ENCODE results near the gene SLC2A9. TPM values are rescaled to one million over a fixed set of nuclear protein-coding genes. Genes with fewer than 3 reads are reported as not detected.
"Not testable (repeated sequence)": the region's sequence is repeated elsewhere in the genome, so short reads cannot be mapped to it uniquely, and the experiment has no call there.

The SLC2A9 gene
- total RNA-seq, 4 donors from 2014 or later = 0.19 to 0.89 (median 0.62) TPM

GRCh38 chr4:9984621-9985020 lies 36.7 kb downstream of the SLC2A9 start:
- H3K36me3 ChIP-seq = no peaks in the 10 kb centered on the region
- intact Hi-C loops (cut with DNase I; ENCODE audit: low total_unique reads) (no loop called here), in situ Hi-C loops (cut with MboI; ENCODE audit: low sequenced_read_pairs in 4 of 4) (no loop called here)
- H3K4me1 ChIP-seq = no peaks in the 10 kb centered on the region
- TF ChIP-seq CTCF (IDR thresholded peaks at IDR 0.05 in 4 of 5, conservative IDR thresholded peaks at IDR 0.05 in 1 of 5) (no peak), POLR2A (IDR thresholded peaks at IDR 0.05) (no peak)
- H3K27ac ChIP-seq = no peak overlapping the region
- DNase-seq = no peak
- no peaks in the 10 kb centered on the region for H3K9me3 ChIP-seq
- no peaks in the 10 kb centered on the region for H3K27me3 ChIP-seq
- H3K4me3 ChIP-seq = no peak overlapping the region
- no peak for ATAC-seq

GRCh38 chr4:9983211-9983610 lies 38.1 kb downstream of the SLC2A9 start:
- TF ChIP-seq POLR2A (IDR thresholded peaks at IDR 0.05) = no peak
- no peak for TF ChIP-seq CTCF (IDR thresholded peaks at IDR 0.05 in 4 of 5, conservative IDR thresholded peaks at IDR 0.05 in 1 of 5)
- no peaks in the 10 kb centered on the region for H3K4me1 ChIP-seq
- ATAC-seq (no peak), DNase-seq (no peak)
- H3K27ac ChIP-seq = no peak overlapping the region
- no peak overlapping the region for H3K4me3 ChIP-seq
- H3K27me3 ChIP-seq = no peaks in the 10 kb centered on the region
- no peaks in the 10 kb centered on the region for H3K36me3 ChIP-seq
- no peaks in the 10 kb centered on the region for H3K9me3 ChIP-seq
- in situ Hi-C loops (cut with MboI; ENCODE audit: low sequenced_read_pairs in 4 of 4) = no loop called here
- intact Hi-C loops (cut with DNase I; ENCODE audit: low total_unique reads) = no loop called here

GRCh38 chr4:9981899-9982298 lies 39.4 kb downstream of the SLC2A9 start:
- in situ Hi-C loops (cut with MboI; ENCODE audit: low sequenced_read_pairs in 4 of 4); ATAC-seq; H3K36me3 ChIP-seq; H3K4me1 ChIP-seq; intact Hi-C loops (cut with DNase I; ENCODE audit: low total_unique reads); H3K9me3 ChIP-seq; H3K4me3 ChIP-seq; H3K27ac ChIP-seq; DNase-seq; H3K27me3 ChIP-seq: not testable (repeated sequence)

GRCh38 chr4:9980898-9981297 lies 40.4 kb downstream of the SLC2A9 start:
- in situ Hi-C loops (cut with MboI; ENCODE audit: low sequenced_read_pairs in 4 of 4) (no loop called here), intact Hi-C loops (cut with DNase I; ENCODE audit: low total_unique reads) (no loop called here)
- DNase-seq = no peak
- Histone ChIP-seq H3K9me3 (no peaks in the 10 kb centered on the region), H3K4me1 (no peaks in the 10 kb centered on the region), H3K27ac (no peak overlapping the region), H3K27me3 (no peaks in the 10 kb centered on the region), H3K36me3 (no peaks in the 10 kb centered on the region), H3K4me3 (no peak overlapping the region)
- TF ChIP-seq POLR2A (IDR thresholded peaks at IDR 0.05) = no peak
- no peak for TF ChIP-seq CTCF (IDR thresholded peaks at IDR 0.05 in 4 of 5, conservative IDR thresholded peaks at IDR 0.05 in 1 of 5)
- ATAC-seq = no peak

DNA sequence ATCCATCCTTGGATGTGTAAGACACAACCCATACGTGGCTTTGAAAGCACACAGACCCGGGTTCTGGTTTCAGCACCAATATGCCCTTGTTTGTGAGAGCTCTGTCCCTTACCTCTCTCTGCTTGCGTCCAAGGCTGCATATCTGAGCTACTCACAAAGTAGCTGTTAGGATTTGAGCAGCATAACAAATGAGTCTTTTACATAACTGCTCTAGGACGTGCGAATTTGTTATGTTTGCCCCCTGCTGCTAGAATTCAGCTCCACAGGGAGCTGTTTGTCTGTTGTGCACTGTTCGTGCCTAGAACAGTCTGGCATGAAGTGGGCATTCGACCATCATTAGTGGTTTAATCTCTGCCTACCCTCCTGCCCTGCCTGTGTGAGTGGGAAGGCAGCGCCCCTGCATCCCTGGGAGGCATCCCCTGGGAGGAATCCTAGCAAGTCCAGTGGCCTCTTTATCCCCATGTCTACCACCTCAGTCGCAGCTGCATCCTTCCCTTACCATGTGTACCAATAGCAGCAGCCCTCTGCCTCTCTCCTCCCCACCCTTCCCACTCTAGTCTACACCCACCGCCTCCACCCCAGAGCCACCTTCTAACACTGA lies 42.1 kb downstream of the SLC2A9 start:
- in situ Hi-C loops (cut with MboI; ENCODE audit: low sequenced_read_pairs in 4 of 4) = no loop called here
- intact Hi-C loops (cut with DNase I; ENCODE audit: low total_unique reads) = no loop called here

More for the DNA sequence above, 42.1 kb downstream of the SLC2A9 start:
- Histone ChIP-seq H3K4me3 (no peak overlapping the region), H3K36me3 (no peaks in the 10 kb centered on the region), H3K9me3 (no peaks in the 10 kb centered on the region), H3K4me1 (no peaks in the 10 kb centered on the region), H3K27me3 (no peaks in the 10 kb centered on the region), H3K27ac (no peak overlapping the region)
- TF ChIP-seq CTCF (IDR thresholded peaks at IDR 0.05 in 4 of 5, conservative IDR thresholded peaks at IDR 0.05 in 1 of 5) (no peak), POLR2A (IDR thresholded peaks at IDR 0.05) (no peak)
- DNase-seq = no peak
- no peak for ATAC-seq

All from gastrocnemius medialis (tissue), 4 donors.